GM12873 (cell line): ENCODE results near the gene ACAA1.

Source experiments
- TF ChIP-seq, protein P1 (sequence below): IDR thresholded peaks from 2 replicates; pipeline ENCODE4 v1.5.1; 2012; ENCODE audit warnings: low read depth, mild to moderate bottlenecking, moderate library complexity, low read length, control low read depth; ENCODE audit not compliant: insufficient read depth; ENCODE audit errors: missing control alignments

Gene ACAA1

DNA sequence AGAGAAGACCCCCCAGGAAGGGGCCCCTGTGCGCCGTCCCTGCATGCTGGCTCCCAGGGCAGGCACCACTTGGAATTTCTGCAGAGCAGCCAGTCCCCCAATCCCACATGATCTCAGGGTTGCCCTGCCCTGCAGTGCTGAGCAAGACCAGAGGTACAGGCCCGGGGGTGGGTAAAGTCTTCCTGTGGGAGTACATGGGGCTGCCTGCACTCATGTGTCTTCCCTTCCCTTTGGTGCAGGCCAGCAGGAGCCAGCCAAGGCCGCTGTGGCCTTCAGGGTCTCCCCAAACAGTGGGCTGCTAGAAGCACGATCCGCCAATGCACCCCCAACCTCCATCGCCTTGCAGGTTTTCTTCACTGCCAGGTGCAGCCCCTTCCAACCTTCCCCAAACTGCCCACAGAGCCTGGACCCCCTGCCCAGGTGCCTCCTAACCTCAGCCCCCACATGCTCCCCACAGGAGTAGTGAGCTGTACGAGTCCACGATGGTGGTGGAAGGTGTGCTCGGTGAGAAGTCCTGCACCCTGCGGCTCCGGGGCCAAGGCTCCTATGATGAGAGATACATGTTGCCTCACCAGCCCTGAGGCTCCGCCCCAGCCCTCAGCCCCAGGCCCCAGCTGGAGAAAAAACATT is 15.0 kb downstream of the ACAA1 start:
- TF ChIP-seq, protein P1, sequence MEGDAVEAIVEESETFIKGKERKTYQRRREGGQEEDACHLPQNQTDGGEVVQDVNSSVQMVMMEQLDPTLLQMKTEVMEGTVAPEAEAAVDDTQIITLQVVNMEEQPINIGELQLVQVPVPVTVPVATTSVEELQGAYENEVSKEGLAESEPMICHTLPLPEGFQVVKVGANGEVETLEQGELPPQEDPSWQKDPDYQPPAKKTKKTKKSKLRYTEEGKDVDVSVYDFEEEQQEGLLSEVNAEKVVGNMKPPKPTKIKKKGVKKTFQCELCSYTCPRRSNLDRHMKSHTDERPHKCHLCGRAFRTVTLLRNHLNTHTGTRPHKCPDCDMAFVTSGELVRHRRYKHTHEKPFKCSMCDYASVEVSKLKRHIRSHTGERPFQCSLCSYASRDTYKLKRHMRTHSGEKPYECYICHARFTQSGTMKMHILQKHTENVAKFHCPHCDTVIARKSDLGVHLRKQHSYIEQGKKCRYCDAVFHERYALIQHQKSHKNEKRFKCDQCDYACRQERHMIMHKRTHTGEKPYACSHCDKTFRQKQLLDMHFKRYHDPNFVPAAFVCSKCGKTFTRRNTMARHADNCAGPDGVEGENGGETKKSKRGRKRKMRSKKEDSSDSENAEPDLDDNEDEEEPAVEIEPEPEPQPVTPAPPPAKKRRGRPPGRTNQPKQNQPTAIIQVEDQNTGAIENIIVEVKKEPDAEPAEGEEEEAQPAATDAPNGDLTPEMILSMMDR, result no peak

DNA sequence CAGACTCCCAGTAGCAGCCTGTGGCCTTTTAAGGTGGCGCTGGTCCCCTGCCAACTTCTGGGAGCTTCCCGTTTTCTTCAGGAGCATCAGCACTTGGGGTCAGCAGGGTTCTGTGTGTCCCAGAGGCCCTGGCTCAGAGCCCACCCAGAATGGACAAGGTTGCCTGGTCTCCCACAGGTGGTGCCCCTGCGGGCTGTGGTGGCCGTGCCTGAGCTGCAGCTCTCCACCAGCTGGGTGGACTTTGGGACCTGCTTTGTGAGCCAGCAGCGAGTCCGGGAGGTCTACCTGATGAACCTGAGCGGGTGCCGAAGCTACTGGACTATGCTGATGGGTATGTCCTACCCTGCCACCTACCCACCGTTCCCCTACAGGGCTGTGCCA is 15.5 kb downstream of the ACAA1 start:
- TF ChIP-seq, protein P1, result no peak

DNA sequence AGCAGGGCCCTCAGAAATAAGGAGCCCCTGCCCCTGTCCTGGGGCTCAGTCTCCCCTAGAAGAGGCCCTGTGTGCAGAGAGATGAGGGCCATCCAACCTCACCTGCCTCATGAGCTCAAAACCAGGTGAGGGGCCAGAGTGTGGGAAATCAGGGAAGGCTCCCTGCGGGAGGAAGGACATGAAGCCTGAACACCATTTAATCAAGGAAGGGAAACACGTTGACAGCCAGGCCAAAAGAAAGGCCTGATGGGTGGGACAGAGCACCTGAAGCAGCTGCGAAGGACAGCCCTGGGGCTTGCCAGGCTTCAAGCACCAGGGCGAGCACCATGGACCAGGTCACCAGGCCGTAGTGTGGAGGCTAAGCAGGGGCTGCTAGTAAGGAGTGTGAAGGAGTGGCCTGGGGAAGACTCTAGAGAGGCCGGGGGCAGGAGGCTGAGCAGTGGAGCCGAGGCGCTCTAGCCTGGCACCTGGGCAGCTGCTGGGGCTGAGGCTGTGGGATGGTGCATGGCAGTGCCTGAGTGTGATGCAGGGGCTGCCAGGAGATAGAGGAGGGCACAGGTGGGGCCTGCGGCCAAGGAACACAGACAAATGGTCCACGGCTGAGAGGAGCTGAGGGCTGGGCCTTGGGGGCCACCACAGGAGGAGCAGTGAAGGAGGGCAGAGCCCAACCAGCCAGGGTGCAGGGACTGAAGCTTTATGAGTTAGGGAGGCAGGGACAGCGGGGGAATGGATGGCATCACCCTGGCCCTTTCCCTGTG is 16.1 kb downstream of the ACAA1 start:
- TF ChIP-seq, protein P1, result no peak

DNA sequence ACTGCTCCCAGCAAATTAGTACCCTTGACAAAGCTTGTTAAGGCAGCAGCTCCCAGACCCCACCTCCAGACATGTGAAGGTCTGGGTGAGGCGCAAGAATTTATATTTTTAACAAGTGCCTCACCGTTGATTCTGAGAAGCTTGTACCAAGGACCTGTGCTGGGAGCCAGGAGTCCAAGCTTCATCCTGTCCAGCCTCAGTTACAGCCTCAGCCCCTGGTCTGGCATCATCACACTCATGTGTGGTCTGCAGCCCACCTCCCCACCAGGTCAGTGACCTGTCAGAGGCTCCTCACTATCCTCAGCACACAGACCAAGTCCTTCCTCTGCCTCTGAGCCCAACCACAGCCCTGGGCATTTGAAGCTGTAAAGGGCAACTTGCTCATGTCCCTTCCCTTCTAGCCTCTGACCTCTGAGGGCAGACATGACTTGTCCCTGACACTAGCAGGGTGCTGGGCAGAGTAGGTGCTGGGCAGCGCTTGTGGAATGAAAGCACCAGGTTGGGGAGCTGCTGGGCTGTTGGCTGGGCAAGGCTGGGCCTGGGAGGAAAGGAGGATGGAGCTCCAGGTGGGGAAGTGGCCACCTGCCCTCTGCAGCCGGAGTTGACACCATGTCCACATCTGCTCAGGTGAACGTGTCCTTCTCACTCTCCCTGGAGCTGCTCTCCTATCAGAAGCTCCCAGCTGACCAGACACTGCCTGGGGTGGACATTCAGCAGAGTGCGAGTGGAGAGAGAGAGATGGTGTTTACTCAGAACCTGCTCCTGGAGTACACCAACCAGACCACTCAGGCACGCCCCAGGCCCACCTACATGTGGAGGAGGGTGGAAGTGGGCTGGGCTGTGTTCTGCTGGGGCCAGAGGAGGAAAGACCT is 16.9 kb downstream of the ACAA1 start:
- TF ChIP-seq, protein P1, result no peak

DNA sequence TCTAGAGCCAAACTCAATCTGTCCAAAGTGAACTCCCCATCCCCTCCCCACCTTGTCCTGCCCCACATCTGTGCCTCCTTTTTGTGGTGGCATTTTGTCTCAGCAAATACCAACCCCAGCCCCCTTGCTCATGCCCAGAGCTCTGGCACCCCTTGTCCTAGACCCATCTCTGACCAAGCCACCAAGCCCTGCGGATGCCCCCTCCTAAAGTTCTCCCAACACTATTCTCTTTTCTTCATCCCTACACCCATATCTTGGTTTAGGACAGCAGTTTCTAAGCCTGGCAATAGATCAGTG is 17.7 kb downstream of the ACAA1 start:
- TF ChIP-seq, protein P1, result no peak

DNA sequence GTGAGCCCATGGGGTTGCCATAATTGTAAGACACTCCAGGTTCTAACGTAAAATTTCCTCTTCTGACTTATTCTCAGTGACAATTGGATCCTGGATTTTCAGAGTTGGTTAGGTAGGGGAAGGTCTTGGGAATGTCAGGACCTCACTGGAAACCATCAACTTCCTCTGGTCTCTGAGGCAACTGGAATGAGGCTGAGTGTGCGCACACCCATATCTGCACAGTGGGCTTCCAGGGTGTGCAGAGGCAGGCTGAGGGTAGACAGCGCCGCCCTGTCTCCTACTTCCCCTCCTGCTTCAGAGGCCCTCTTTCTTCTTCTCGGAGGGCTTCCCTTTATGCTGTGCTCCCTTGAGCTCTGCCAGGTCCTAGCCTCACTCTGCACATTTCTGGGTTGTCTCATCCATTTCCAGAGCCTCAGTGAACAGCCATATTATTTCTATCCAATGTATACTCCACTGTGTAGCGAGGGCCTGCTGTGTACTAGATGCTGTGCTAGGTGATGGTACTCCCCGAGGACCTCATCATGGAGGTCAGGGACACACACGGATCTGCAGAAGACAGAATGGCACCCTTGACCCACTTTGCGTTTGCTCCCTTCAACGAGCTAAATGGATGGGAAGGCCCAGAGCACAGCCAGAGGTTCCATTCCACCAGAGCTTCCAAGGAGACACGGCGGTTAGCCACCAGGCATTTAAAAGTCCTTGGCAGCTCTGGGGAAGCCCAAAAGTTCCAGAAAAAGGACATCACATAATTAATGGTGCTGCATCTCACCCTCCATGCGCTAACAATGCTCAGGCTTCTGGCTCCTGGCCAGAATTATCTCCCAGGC is 18.3 kb downstream of the ACAA1 start:
- TF ChIP-seq, protein P1, result no peak
